HG02588 (cell line): ENCODE measurements around the gene CSNK1G1.
A peak's percentile ranks its signal among the peaks of the same experiment; 100 is the strongest.
"Not testable (repeated sequence)": the region's sequence is repeated elsewhere in the genome, so short reads cannot be mapped to it uniquely, and the experiment has no call there.

Source experiments
- ATAC-seq: cut with Tn5 transposase; IDR thresholded peaks from one replicate; pipeline ENCODE4 v1.9.1; 2021; ENCODE audit warnings: mild to moderate bottlenecking, moderate library complexity; ENCODE audit not compliant: unreplicated experiment

CSNK1G1 gene

GRCh38 chr15:64289550-64289949 lies 66.4 kb downstream of the CSNK1G1 start:
- no peak for ATAC-seq

- no peak for ATAC-seq
Measured at GRCh38 chr15:64288999-64289398, 67.0 kb downstream of the CSNK1G1 start.

- no peak for ATAC-seq
Measured at GRCh38 chr15:64288577-64288976, 67.4 kb downstream of the CSNK1G1 start.

- no peak for ATAC-seq
Measured at GRCh38 chr15:64287953-64288352, 68.0 kb downstream of the CSNK1G1 start.

GRCh38 chr15:64286473-64286872 lies 69.5 kb downstream of the CSNK1G1 start:
- ATAC-seq, result no peak

- no peak for ATAC-seq
Measured at GRCh38 chr15:64285871-64286270, 70.1 kb downstream of the CSNK1G1 start.

- no peak for ATAC-seq
Measured at GRCh38 chr15:64285150-64285549, 70.8 kb downstream of the CSNK1G1 start.

GRCh38 chr15:64284042-64284441 lies 71.9 kb downstream of the CSNK1G1 start:
- no peak for ATAC-seq

GRCh38 chr15:64282701-64283100 lies 73.3 kb downstream of the CSNK1G1 start:
- no peak for ATAC-seq

GRCh38 chr15:64279131-64279530 lies 76.8 kb downstream of the CSNK1G1 start:
- no peak for ATAC-seq

GRCh38 chr15:64275934-64276333 lies 80.0 kb downstream of the CSNK1G1 start:
- no peak for ATAC-seq

GRCh38 chr15:64274341-64274950 lies 81.5 kb downstream of the CSNK1G1 start:
- no peak for ATAC-seq

- no peak for ATAC-seq
Measured at GRCh38 chr15:64267331-64267973, 88.5 kb downstream of the CSNK1G1 start.

GRCh38 chr15:64265188-64265587 lies 90.8 kb downstream of the CSNK1G1 start:
- ATAC-seq, result not testable (repeated sequence)

- ATAC-seq, result no peak
Measured at GRCh38 chr15:64264502-64264901, 91.5 kb downstream of the CSNK1G1 start.

GRCh38 chr15:64263567-64263966 lies 92.4 kb downstream of the CSNK1G1 start:
- ATAC-seq, result no peak

- no peak for ATAC-seq
Measured at GRCh38 chr15:64256051-64256450, 99.9 kb downstream of the CSNK1G1 start.

GRCh38 chr15:64251658-64252057 lies 104.3 kb downstream of the CSNK1G1 start:
- no peak for ATAC-seq

- no peak for ATAC-seq
Measured at GRCh38 chr15:64251121-64251520, 104.9 kb downstream of the CSNK1G1 start.

GRCh38 chr15:64249883-64250575 lies 105.9 kb downstream of the CSNK1G1 start:
- ATAC-seq, result no peak

GRCh38 chr15:64249406-64249805 lies 106.6 kb downstream of the CSNK1G1 start:
- ATAC-seq, result no peak

GRCh38 chr15:64247906-64248541 lies 107.9 kb downstream of the CSNK1G1 start:
- ATAC-seq, result peak; percentile 60
